Measurements from ENCODE around the gene APOA5.
"Not testable (repeated sequence)": the region's sequence is repeated elsewhere in the genome, so short reads cannot be mapped to it uniquely, and the experiment has no call there.

The APOA5 gene

GRCh38 chr11:116791813-116792143, at the start of gene APOA5:
TSS of gene APOA5 (minus strand) at chr11:116791879. CDS start at chr11:116791860, 19 bp downstream.
- in situ Hi-C loops (cut with HindIII; ENCODE audit: low sequenced_read_pairs) = no loop called here

GRCh38 chr11:116840746-116841296, 49.1 kb upstream of the APOA5 start:
- in situ Hi-C loops (cut with HindIII; ENCODE audit: low sequenced_read_pairs) = no loop called here

GRCh38 chr11:116840224-116840745, 48.6 kb upstream of the APOA5 start:
- in situ Hi-C loops (cut with HindIII; ENCODE audit: low sequenced_read_pairs) = no loop called here

GRCh38 chr11:116838321-116839084, 46.8 kb upstream of the APOA5 start:
- in situ Hi-C loops (cut with HindIII; ENCODE audit: low sequenced_read_pairs) = no loop called here

GRCh38 chr11:116837231-116838091, 45.8 kb upstream of the APOA5 start, which contains the start of gene APOA1:
TSS of gene APOA1 (minus strand) at chr11:116837622. CDS start at chr11:116837387, 235 bp downstream.
- in situ Hi-C loops (cut with HindIII; ENCODE audit: low sequenced_read_pairs) = no loop called here

- in situ Hi-C loops (cut with HindIII; ENCODE audit: low sequenced_read_pairs) = no loop called here
These were observed 44.9 kb upstream of the APOA5 start for GRCh38 chr11:116836632-116836991.

- in situ Hi-C loops (cut with HindIII; ENCODE audit: low sequenced_read_pairs) = no loop called here
These were observed 44.3 kb upstream of the APOA5 start for GRCh38 chr11:116835791-116836631.

- in situ Hi-C loops (cut with HindIII; ENCODE audit: low sequenced_read_pairs) = no loop called here
These were observed 43.5 kb upstream of the APOA5 start for GRCh38 chr11:116835042-116835772.

GRCh38 chr11:116834535-116835041, 42.9 kb upstream of the APOA5 start:
- in situ Hi-C loops (cut with HindIII; ENCODE audit: low sequenced_read_pairs) = not testable (repeated sequence)

- in situ Hi-C loops (cut with HindIII; ENCODE audit: low sequenced_read_pairs) = no loop called here
These were observed 42.3 kb upstream of the APOA5 start for GRCh38 chr11:116833816-116834534.

- in situ Hi-C loops (cut with HindIII; ENCODE audit: low sequenced_read_pairs) = no loop called here
These were observed 41.8 kb upstream of the APOA5 start for GRCh38 chr11:116833491-116833815.

GRCh38 chr11:116832350-116833290, 40.9 kb upstream of the APOA5 start:
- in situ Hi-C loops (cut with HindIII; ENCODE audit: low sequenced_read_pairs) = no loop called here

- in situ Hi-C loops (cut with HindIII; ENCODE audit: low sequenced_read_pairs) = no loop called here
These were observed 40.2 kb upstream of the APOA5 start for GRCh38 chr11:116831790-116832349.

- in situ Hi-C loops (cut with HindIII; ENCODE audit: low sequenced_read_pairs) = no loop called here
These were observed 38.7 kb upstream of the APOA5 start for GRCh38 chr11:116830184-116830912.

- in situ Hi-C loops (cut with HindIII; ENCODE audit: low sequenced_read_pairs) = no loop called here
These were observed 38.0 kb upstream of the APOA5 start, which contains the start of gene APOC3 for GRCh38 chr11:116829525-116830183. TSS of gene APOC3 (plus strand) at chr11:116829907. CDS start at chr11:116830583, 676 bp downstream.
